HEK293 (cell line): ENCODE results near the gene PCP2.

Experiments
- GLIS2 ChIP-seq: fragments of 450-650 bp; formaldehyde crosslinking; IDR thresholded peaks from 2 replicates; pipeline ENCODE4 v1.5.1; 2016; ENCODE audit warnings: missing biosample characterization, missing genetic modification characterization
- INSM2 ChIP-seq: fragments of 450-650 bp; formaldehyde crosslinking; IDR thresholded peaks from 2 replicates; pipeline ENCODE4 v1.5.1; 2016; ENCODE audit warnings: missing biosample characterization, missing genetic modification characterization
- KLF16 ChIP-seq: fragments of 450-650 bp; formaldehyde crosslinking; IDR thresholded peaks from 2 replicates; pipeline ENCODE4 v1.5.1; 2017; ENCODE audit warnings: missing biosample characterization, missing genetic modification characterization
- KLF17 ChIP-seq: fragments of 450-650 bp; formaldehyde crosslinking; IDR thresholded peaks from 2 replicates; pipeline ENCODE4 v1.5.1; 2016; ENCODE audit warnings: missing biosample characterization, missing genetic modification characterization
- KLF8 ChIP-seq: fragments of 450-650 bp; formaldehyde crosslinking; IDR thresholded peaks from 2 replicates; pipeline ENCODE4 v1.5.1; 2016; ENCODE audit warnings: missing biosample characterization, missing genetic modification characterization
- PBX3 ChIP-seq: sonication (generic); formaldehyde crosslinking; IDR thresholded peaks from 2 replicates; pipeline ENCODE4 v1.8.1; 2022; ENCODE audit warnings: mild to moderate bottlenecking, moderate library complexity, missing genetic modification reagents
- PRDM6 ChIP-seq: fragments of 450-650 bp; formaldehyde crosslinking; IDR thresholded peaks from 2 replicates; pipeline ENCODE4 v1.5.1; 2017; ENCODE audit warnings: missing biosample characterization, missing genetic modification characterization
- REPIN1 ChIP-seq: fragments of 450-650 bp; formaldehyde crosslinking; IDR thresholded peaks from 2 replicates; pipeline ENCODE4 v1.5.1; 2017; ENCODE audit warnings: missing biosample characterization, missing genetic modification characterization, low read depth
- SETDB1 ChIP-seq: IDR thresholded peaks from one replicate; pipeline ENCODE4 v1.6.1; 2017; ENCODE audit warnings: mild to moderate bottlenecking, low read length, moderate library complexity, mixed read lengths; ENCODE audit not compliant: insufficient read length
- YY1 ChIP-seq: fragments of 450-650 bp; formaldehyde crosslinking; IDR thresholded peaks from 2 replicates; pipeline ENCODE4 v1.5.1; 2018; ENCODE audit warnings: missing biosample characterization, missing genetic modification characterization
- YY2 ChIP-seq: fragments of 450-650 bp; formaldehyde crosslinking; IDR thresholded peaks from 2 replicates; pipeline ENCODE4 v1.5.1; 2016; ENCODE audit warnings: missing biosample characterization, missing genetic modification characterization
- ZBTB11 ChIP-seq: fragments of 450-650 bp; formaldehyde crosslinking; conservative IDR thresholded peaks from 2 replicates; pipeline ENCODE4 v1.5.1; 2016; ENCODE audit warnings: low read depth, missing biosample characterization, missing genetic modification characterization
- ZBTB21 ChIP-seq: fragments of 450-650 bp; formaldehyde crosslinking; IDR thresholded peaks from 2 replicates; pipeline ENCODE4 v1.5.1; 2017; ENCODE audit warnings: missing biosample characterization, missing genetic modification characterization
- ZNF133 ChIP-seq: fragments of 450-650 bp; formaldehyde crosslinking; IDR thresholded peaks from 2 replicates; pipeline ENCODE4 v1.5.1; 2016; ENCODE audit warnings: missing biosample characterization, missing genetic modification characterization
- ZNF280C ChIP-seq: fragments of 450-650 bp; formaldehyde crosslinking; IDR thresholded peaks from 2 replicates; pipeline ENCODE4 v1.5.1; 2016; ENCODE audit warnings: missing biosample characterization, missing genetic modification characterization
- ZNF292 ChIP-seq: fragments of 450-650 bp; formaldehyde crosslinking; IDR thresholded peaks from 2 replicates; pipeline ENCODE4 v1.5.1; 2016; ENCODE audit warnings: low read depth, missing biosample characterization, missing genetic modification characterization, borderline replicate concordance
- ZNF335 ChIP-seq: fragments of 450-650 bp; formaldehyde crosslinking; conservative IDR thresholded peaks from 2 replicates; pipeline ENCODE4 v1.5.1; 2016; ENCODE audit warnings: missing biosample characterization, missing genetic modification characterization
- ZNF391 ChIP-seq: fragments of 450-650 bp; formaldehyde crosslinking; IDR thresholded peaks from 2 replicates; pipeline ENCODE4 v1.5.1; 2016; ENCODE audit warnings: low read depth, missing biosample characterization, missing genetic modification characterization, borderline replicate concordance
- ZNF423 ChIP-seq: fragments of 450-650 bp; formaldehyde crosslinking; IDR thresholded peaks from 2 replicates; pipeline ENCODE4 v1.5.1; 2016; ENCODE audit warnings: missing biosample characterization, missing genetic modification characterization
- ZNF585B ChIP-seq: fragments of 450-650 bp; formaldehyde crosslinking; IDR thresholded peaks from 2 replicates; pipeline ENCODE4 v1.5.1; 2016; ENCODE audit warnings: missing biosample characterization, missing genetic modification characterization
- ZNF624 ChIP-seq: fragments of 450-650 bp; formaldehyde crosslinking; IDR thresholded peaks from 2 replicates; pipeline ENCODE4 v1.5.1; 2017; ENCODE audit warnings: missing biosample characterization, missing genetic modification characterization
- ZNF626 ChIP-seq: fragments of 450-650 bp; sonication (Bioruptor Pico); formaldehyde crosslinking; IDR thresholded peaks from 2 replicates; pipeline ENCODE4 v1.5.1; 2018; ENCODE audit warnings: missing biosample characterization, missing genetic modification characterization, inconsistent platforms
- ZNF704 ChIP-seq: fragments of 450-650 bp; formaldehyde crosslinking; IDR thresholded peaks from 2 replicates; pipeline ENCODE4 v1.5.1; 2016; ENCODE audit warnings: missing biosample characterization, missing genetic modification characterization
- ZNF768 ChIP-seq: fragments of 450-650 bp; formaldehyde crosslinking; IDR thresholded peaks from 2 replicates; pipeline ENCODE4 v1.5.1; 2018; ENCODE audit warnings: missing biosample characterization, mild to moderate bottlenecking, missing genetic modification characterization
- ZNF791 ChIP-seq: fragments of 450-650 bp; formaldehyde crosslinking; IDR thresholded peaks from 2 replicates; pipeline ENCODE4 v1.5.1; 2016; ENCODE audit warnings: missing biosample characterization, missing genetic modification characterization
- ZNF843 ChIP-seq: fragments of 450-650 bp; formaldehyde crosslinking; IDR thresholded peaks from 2 replicates; pipeline ENCODE4 v1.5.1; 2016; ENCODE audit warnings: missing biosample characterization, missing genetic modification characterization
- ZSCAN23 ChIP-seq: fragments of 450-650 bp; formaldehyde crosslinking; IDR thresholded peaks from 2 replicates; pipeline ENCODE4 v1.5.1; 2016; ENCODE audit warnings: missing biosample characterization, missing genetic modification characterization

PCP2 gene

GRCh38 chr19:7629347-7630054, 4.0 kb downstream of the PCP2 start, which contains the start of the genes PET100 and XAB2 (continued):
- peak; percentile 56 for TF ChIP-seq ZBTB11 (tag by site-specific recombination)
- peak; percentile 95 for TF ChIP-seq YY2 (tag by site-specific recombination)
- TF ChIP-seq ZNF280C (tag by site-specific recombination): no peak
- no peak for TF ChIP-seq ZNF791 (tag by site-specific recombination)
- peak; percentile 98 for TF ChIP-seq PBX3
- TF ChIP-seq KLF16 (tag by site-specific recombination): 0 out of 2 replicates have a peak, but pooled peaks have one; percentile 48
- peak; percentile 63 for TF ChIP-seq ZNF335 (tag by site-specific recombination)
- TF ChIP-seq INSM2 (tag by site-specific recombination): no peak; the same call in 1 of the 2 replicates
- TF ChIP-seq ZNF768: no peak
- no peak for TF ChIP-seq ZSCAN23 (tag by site-specific recombination)
- no peak for TF ChIP-seq ZNF624 (tag by site-specific recombination)
- TF ChIP-seq ZNF133 (tag by site-specific recombination): no peak
- no peak for TF ChIP-seq ZNF292 (tag by site-specific recombination)
- no peak for TF ChIP-seq PRDM6 (tag by site-specific recombination)
- peak; percentile 92 for TF ChIP-seq YY1 (tag by site-specific recombination)
- peak; percentile 11; the same call in 1 of the 2 replicates for TF ChIP-seq KLF17
- peak; percentile 60; the same call in 1 of the 2 replicates for TF ChIP-seq KLF8 (tag by site-specific recombination)
- TF ChIP-seq ZNF704 (tag by site-specific recombination): no peak
- 0 out of 2 replicates have a peak, but pooled peaks have one; percentile 32 for TF ChIP-seq ZNF391 (tag by site-specific recombination)
- TF ChIP-seq GLIS2 (tag by site-specific recombination): no peak
- TF ChIP-seq ZNF626 (tag by site-specific recombination): no peak
- TF ChIP-seq ZNF843: peak; percentile 18; the same call in 1 of the 2 replicates
- peak; percentile 68 for TF ChIP-seq ZBTB21 (tag by site-specific recombination)
- no peak for TF ChIP-seq ZNF585B
- TF ChIP-seq SETDB1: no peak
- TF ChIP-seq ZNF423 (tag by site-specific recombination): no peak
- no peak for TF ChIP-seq REPIN1 (tag by site-specific recombination)
